HG02798 (cell line): ENCODE measurements around the gene TMEM200C.

ENCODE experiments used
- ATAC-seq: cut with Tn5 transposase; IDR thresholded peaks from one replicate; pipeline ENCODE4 v1.9.1; 2021; ENCODE audit warnings: mild to moderate bottlenecking; ENCODE audit not compliant: unreplicated experiment, poor library complexity

TMEM200C gene

DNA sequence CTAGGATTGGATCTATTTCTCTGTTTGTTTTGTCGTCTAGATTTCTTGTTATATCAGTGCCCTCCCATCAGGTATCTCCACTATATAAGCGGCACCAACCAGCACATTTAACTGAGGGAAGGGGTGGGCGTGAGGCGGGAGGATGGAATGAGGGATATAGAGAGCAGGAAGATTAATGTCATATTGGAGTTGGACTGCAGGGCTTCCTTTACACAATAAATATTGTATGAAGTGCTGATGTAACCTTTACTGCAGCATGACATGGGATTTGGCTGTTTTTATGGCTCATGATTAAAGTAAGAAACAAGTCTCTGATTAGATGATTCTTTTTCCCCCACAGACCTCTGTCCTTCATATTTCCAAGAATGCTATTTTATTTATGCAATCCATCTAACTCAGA is 54.8 kb downstream of the TMEM200C start:
- ATAC-seq = no peak

DNA sequence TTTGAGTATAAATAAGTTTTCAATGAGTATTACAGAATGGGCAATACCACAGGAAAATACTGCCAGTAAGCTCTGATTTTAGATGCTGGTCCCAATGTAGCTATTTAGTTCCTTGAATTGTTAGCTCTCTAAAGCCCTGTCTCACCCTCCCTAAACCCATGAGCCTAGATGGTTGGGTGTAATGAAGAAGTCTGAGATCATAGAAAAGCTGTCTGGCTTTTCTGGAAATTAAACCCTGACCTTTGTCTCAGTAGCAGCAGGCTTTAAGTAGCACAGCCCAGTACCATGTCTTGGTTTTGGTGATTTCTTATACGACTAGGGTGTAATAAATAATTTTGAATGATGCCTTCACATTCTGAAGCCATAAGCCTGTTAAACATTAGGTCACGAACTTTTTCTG is 55.3 kb downstream of the TMEM200C start:
- ATAC-seq = no peak

DNA sequence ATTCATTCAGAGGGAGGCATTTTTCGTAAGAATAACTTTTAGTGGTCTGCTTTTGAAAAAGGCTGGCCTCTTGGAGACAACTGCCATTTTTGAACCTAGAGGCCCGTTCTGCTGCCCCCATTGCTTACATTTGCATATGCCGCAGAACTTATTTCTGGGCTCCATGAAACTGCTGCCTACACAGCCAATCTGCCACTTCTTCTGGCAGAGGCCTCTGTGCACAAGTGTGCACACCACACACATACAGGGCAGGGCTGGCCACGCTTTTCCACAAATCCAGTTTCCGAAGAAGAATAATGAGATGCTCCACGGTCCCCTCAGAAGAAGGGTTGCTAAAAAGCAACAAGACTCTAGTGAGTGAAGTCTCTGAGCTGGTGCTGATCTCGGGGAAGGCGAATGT is 56.2 kb downstream of the TMEM200C start:
- no peak for ATAC-seq
